GM06990 (cell line): ENCODE measurements around the gene CIITA.

Source experiments
- DNase-seq: peaks from one replicate; pipeline ENCODE4 v3.0.0-alpha.2; 2011; ENCODE audit not compliant: insufficient read length; ENCODE audit errors: extremely low read depth
- H3K27me3 ChIP-seq: replicated peaks from 2 replicates; pipeline ENCODE4 v1.6.0; 2011; ENCODE audit warnings: low read length; ENCODE audit not compliant: control insufficient read depth, insufficient read depth
- H3K36me3 ChIP-seq: 2 replicates; pipeline ENCODE4 v1.5.1; 2011; ENCODE audit warnings: low read length; ENCODE audit not compliant: control insufficient read depth, insufficient read depth
- H3K4me3 ChIP-seq: replicated peaks from 2 replicates; pipeline ENCODE4 v1.5.1; 2011; ENCODE audit warnings: low read depth, mild to moderate bottlenecking, control low read depth, low read length
- CTCF ChIP-seq: IDR thresholded peaks from 2 replicates; pipeline ENCODE4 v1.5.1; 2011; ENCODE audit warnings: low read length, control low read depth, mild to moderate bottlenecking, inconsistent platforms; ENCODE audit not compliant: insufficient read depth, poor library complexity, severe bottlenecking

Gene CIITA

GRCh38 chr16:10933865-10934264, 56.9 kb downstream of the CIITA start:
- H3K4me3 ChIP-seq = no peak overlapping the region
- DNase-seq = no peak
- TF ChIP-seq CTCF = no peak
- H3K36me3 ChIP-seq = peaks cover 22% of the 10 kb centered on the region
- H3K27me3 ChIP-seq = no peaks in the 10 kb centered on the region

DNA sequence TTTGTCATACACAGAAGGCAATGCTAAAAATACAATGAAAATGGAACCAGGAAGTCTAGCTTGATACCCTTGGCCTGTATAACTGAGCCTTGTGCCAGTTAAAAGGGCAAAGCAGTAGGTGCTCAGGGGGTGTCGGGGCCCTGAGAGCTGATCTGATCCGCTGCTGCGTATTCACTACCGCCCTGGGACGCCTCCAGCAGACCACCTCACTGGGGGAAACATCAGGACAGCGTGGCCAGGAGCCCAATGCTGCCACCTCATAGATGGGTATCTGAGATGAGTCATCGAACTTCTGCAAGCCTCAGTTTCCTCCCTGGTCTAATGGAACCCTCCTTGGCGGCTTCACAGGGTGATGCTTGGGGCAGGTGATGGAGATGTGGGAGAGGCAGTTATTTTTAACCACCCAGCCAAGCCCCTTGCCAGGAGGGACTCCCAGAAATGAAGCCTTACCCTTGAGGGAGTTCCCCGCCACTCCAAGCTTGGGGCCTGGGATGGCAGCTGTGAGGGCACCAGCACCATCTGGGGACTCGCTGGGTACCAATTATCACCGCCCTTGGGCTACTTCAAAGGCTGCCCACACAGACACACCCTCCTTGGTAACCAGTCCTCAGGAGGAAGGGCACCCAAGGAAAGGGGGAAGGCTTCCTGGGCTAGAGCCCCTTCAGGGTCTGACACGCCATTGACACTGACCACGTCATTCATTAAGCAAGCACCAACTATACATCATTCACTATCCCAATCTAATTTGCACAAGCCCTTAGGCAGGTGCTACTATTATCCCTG, 57.5 kb downstream of the CIITA start:
- TF ChIP-seq CTCF = no peak
- Histone ChIP-seq H3K4me3 (no peak overlapping the region), H3K36me3 (peaks cover 21% of the 10 kb centered on the region), H3K27me3 (no peaks in the 10 kb centered on the region)
- DNase-seq = no peak

DNA sequence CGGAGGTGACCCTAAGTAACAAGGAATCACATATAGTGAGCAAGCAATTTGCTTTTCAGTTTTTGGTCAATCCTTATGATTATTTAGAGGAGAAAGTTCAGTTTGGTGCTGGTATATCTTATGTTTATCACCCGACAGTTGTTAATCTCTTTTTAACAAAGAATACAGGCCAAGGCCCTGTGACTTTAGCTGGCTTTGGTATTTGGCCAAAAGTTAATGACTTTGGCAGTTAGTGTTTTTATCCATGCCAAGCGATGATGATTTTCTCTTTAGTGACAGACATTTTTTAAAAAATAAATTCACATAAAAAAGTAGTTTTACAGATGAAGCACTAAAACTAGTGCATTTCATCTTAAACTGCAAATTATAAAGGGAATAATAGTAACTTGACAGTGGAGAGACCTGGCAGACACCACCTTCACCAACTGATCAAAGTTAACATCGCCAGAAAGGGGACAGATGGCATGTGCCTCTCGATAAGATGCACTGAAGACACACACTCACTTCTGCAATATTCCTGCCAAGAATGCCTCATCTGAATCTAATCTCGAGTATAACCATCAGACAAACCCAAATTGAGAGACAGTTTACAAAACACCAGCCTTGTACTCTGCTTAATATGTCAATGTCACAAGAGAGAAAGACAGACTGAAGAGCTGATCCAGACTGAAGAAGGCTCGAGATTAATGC, 58.4 kb downstream of the CIITA start:
- peaks cover 21% of the 10 kb centered on the region for H3K36me3 ChIP-seq
- TF ChIP-seq CTCF = no peak

DNA sequence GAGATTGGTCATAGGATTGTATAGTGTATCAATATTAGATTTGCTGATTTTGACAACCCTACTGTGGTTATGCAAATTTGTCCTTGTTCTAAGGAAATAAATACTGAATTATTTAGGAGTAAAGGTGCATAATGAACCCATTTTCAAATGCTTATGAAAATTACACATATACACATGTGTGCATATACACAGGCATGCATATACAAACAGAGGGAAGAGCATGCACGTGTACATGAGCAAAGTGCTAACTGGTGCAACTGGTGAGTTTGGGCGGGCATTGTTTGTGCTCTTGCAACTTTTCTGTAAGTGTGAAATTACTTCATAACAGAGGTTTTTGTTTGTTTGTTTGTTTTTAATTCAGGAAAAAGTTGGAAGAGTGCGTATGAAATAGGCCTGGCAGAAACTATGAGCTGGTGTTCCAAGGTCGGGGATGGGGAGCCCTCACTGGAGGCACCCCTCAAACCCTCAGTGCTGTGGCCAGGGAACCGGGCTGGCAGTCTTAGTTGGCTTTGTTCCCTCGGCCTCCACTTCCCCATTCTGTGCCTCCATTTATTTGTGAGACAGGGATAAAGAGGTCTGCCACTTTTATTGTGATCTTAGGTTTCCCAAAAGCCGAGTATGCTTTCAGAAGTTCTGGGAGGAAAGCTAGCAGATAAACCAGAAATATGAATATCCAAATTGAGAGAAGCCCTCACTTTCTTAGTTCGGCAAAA, 59.4 kb downstream of the CIITA start:
- Histone ChIP-seq H3K4me3 (no peak overlapping the region), H3K36me3 (peaks cover 21% of the 10 kb centered on the region), H3K27me3 (no peaks in the 10 kb centered on the region)
- no peak for TF ChIP-seq CTCF
- DNase-seq = no peak

More for the DNA sequence above, 58.4 kb downstream of the CIITA start:
- Histone ChIP-seq H3K4me3 (no peak overlapping the region), H3K27me3 (no peaks in the 10 kb centered on the region)
- no peak for DNase-seq

DNA sequence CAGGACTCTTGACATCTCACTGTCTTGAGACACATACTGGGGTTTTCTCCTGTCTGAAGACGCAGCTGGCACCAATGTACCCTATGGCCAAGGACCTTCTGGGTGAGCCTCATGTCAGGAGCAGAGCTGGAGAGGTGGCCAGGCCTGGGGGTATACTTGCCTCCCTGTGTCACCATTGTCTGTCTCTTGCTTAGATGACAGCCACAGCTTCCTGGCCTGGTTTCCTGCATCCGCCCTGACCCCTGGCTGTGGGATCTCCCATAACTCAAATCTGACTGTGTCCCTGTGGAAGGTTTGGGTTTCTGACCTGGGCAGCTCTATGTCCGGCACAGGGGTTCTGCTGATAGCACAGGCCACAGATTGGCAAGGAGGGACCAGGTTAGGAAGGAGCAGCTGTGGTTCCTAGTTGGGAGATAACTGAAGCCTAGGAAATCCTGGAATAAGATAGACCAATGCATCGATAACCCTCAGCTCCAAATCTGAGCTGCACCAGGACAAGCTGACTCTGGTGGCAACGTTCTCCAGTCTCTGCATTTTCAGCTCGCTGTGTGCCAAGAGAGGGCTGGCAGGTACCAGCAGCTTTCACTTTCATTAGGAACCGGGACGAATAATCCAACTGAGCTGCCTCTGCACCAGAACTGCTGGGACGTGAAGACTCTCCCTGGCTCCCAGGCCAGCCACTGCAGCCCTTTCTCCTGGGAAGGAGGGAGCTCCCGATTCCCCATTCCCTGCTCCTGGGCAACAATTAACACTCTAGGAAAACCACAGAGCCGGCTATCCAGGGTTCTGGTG, 60.3 kb downstream of the CIITA start:
- TF ChIP-seq CTCF = no peak
- no peak for DNase-seq
- Histone ChIP-seq H3K36me3 (peaks cover 19% of the 10 kb centered on the region), H3K27me3 (no peaks in the 10 kb centered on the region), H3K4me3 (peak overlapping the region; percentile 40)
